A549 (cell line): ENCODE measurements around the gene MAGED4. TPM values are rescaled to one million over a fixed set of nuclear protein-coding genes. Genes with fewer than 3 reads are reported as not detected.
"Not testable (repeated sequence)": the region's sequence is repeated elsewhere in the genome, so short reads cannot be mapped to it uniquely, and the experiment has no call there.

ENCODE experiments used
- ATAC-seq, 2 experiments: fragments of 200-7000 bp in 1 of 2; fragments of >200 bp in 1 of 2; cut with Nextera tagmentation in 1 of 2; cut with Tn5 transposase in 1 of 2; 3 replicates each; pipeline versions ENCODE4 v1.8.0 to v1.9.1; 2018 to 2020; ENCODE audit warnings: mild to moderate bottlenecking in 1 of 2, moderate library complexity in 1 of 2
- CTCF ChIA-PET: fragments of 300-600 bp; sonication (Branson Sonifier 250); formaldehyde crosslinking; extraction: SDS; loops from one replicate; lab custom pipeline; 2021; ENCODE audit warnings: antibody characterized with exemption, inconsistent platforms; lab: Yijun Ruan, JAX
- POLR2A ChIA-PET: fragments of 350-600 bp; formaldehyde crosslinking; extraction: SDS; loops from one replicate; lab custom pipeline; 2021; ENCODE audit warnings: antibody characterized with exemption, inconsistent platforms; lab: Yijun Ruan, JAX
- DNase-seq, 2 experiments: peaks; one replicate each; pipeline versions ENCODE4 v3.0.0 to v3.0.0-alpha.2; 2011 to 2016; ENCODE audit warnings: low read depth in 1 of 2, low spot score in 1 of 2
- FAIRE-seq: peaks from 2 replicates; lab custom pipeline; 2011; peaks lifted over from hg19 to GRCh38; lab: Jason Lieb, UNC
- H3K27ac ChIP-seq, 2 experiments: fragments of >200 bp; sonication (Bioruptor Twin); formaldehyde crosslinking; 3 replicates each; pipeline ENCODE4 v1.5.1; 2016 to 2017
- H3K4me1 ChIP-seq: fragments of >200 bp; sonication (Bioruptor Twin); formaldehyde crosslinking; 3 replicates; pipeline ENCODE4 v1.6.1; 2016
- H3K4me2 ChIP-seq: fragments of >200 bp; sonication (Bioruptor Twin); formaldehyde crosslinking; 3 replicates; pipeline ENCODE4 v1.6.1; 2016
- H3K4me3 ChIP-seq: fragments of >200 bp; sonication (Bioruptor Twin); formaldehyde crosslinking; 3 replicates; pipeline ENCODE4 v1.5.1; 2016
- H3K9me3 ChIP-seq: fragments of >200 bp; sonication (Bioruptor Twin); formaldehyde crosslinking; 3 replicates; pipeline ENCODE4 v1.6.1; 2016
- BHLHE40 ChIP-seq: IDR thresholded peaks from 2 replicates; pipeline ENCODE4 v1.6.1; 2012; ENCODE audit warnings: low read depth, low read length, inconsistent platforms
- CEBPB ChIP-seq, 2 experiments: fragments of >200 bp in 1 of 2; sonication (Bioruptor Twin) in 1 of 2; formaldehyde crosslinking in 1 of 2; IDR thresholded peaks; 2 replicates each; pipeline ENCODE4 v1.6.1; 2012 to 2016
- CTCF ChIP-seq: fragments of >200 bp; sonication (Bioruptor Twin); formaldehyde crosslinking; IDR thresholded peaks from 3 replicates; pipeline ENCODE4 v1.5.1; 2016
- EHMT2 ChIP-seq: fragments of 200-600 bp; sonication (generic); IDR thresholded peaks from 2 replicates; pipeline ENCODE4 v1.6.1; 2016; ENCODE audit warnings: antibody characterized with exemption, low read depth, mild to moderate bottlenecking, moderate library complexity
- ESRRA ChIP-seq: fragments of 150-350 bp; IDR thresholded peaks from 2 replicates; pipeline ENCODE4 v1.6.1; 2014; ENCODE audit warnings: mild to moderate bottlenecking, low read length, borderline replicate concordance
- FOSL2 ChIP-seq, 2 experiments: fragments of 450-650 bp in 1 of 2; fragments of >200 bp in 1 of 2; sonication (Bioruptor Twin) in 1 of 2; formaldehyde crosslinking; IDR thresholded peaks; 2 replicates each; pipeline versions ENCODE4 v1.5.0 to v1.6.1; 2016 to 2020; ENCODE audit warnings: mild to moderate bottlenecking in 1 of 2, moderate library complexity in 1 of 2
- FOXS1 ChIP-seq: fragments of 250-450 bp; sonication (Bioruptor Pico); IDR thresholded peaks from 2 replicates; pipeline ENCODE4 v1.5.0; 2020; ENCODE audit warnings: mild to moderate bottlenecking, moderate library complexity
- HEYL ChIP-seq: fragments of 250-450 bp; sonication (Bioruptor Pico); IDR thresholded peaks from 2 replicates; pipeline ENCODE4 v1.8.0; 2021; ENCODE audit warnings: mild to moderate bottlenecking, moderate library complexity
- HOXA7 ChIP-seq: fragments of 250-450 bp; sonication (Bioruptor Pico); IDR thresholded peaks from 2 replicates; pipeline ENCODE4 v1.5.0; 2020; ENCODE audit warnings: mild to moderate bottlenecking, moderate library complexity
- JUN ChIP-seq, 2 experiments: fragments of >200 bp; sonication (Bioruptor Twin); formaldehyde crosslinking; IDR thresholded peaks; 2 replicates in 1 of 2; 3 replicates in 1 of 2; pipeline ENCODE4 v1.6.1; 2016 to 2017
- MAX ChIP-seq: IDR thresholded peaks from 2 replicates; pipeline ENCODE4 v1.6.1; 2012
- NFE2L2 ChIP-seq: fragments of 150-350 bp; conservative IDR thresholded peaks from 2 replicates; pipeline ENCODE4 v1.6.1; 2014; ENCODE audit warnings: low read length
- NPAS2 ChIP-seq: fragments of 250-450 bp; sonication (Bioruptor Pico); IDR thresholded peaks from 2 replicates; pipeline ENCODE4 v1.8.0; 2022; ENCODE audit warnings: mild to moderate bottlenecking, moderate library complexity, borderline replicate concordance
- PHF8 ChIP-seq: fragments of 200-600 bp; sonication (generic); IDR thresholded peaks from 2 replicates; pipeline ENCODE4 v1.6.1; 2016; ENCODE audit warnings: low read depth, mild to moderate bottlenecking, antibody characterized with exemption, moderate library complexity, borderline replicate concordance
- POLR2AphosphoS2 ChIP-seq: conservative IDR thresholded peaks from 2 replicates; pipeline ENCODE4 v1.6.1; 2012; ENCODE audit warnings: low read length, improper control_type of control experiment, inconsistent platforms
- RAD21 ChIP-seq, 2 experiments: fragments of >200 bp in 1 of 2; sonication (Bioruptor Twin) in 1 of 2; formaldehyde crosslinking in 1 of 2; IDR thresholded peaks in 1 of 2; conservative IDR thresholded peaks in 1 of 2; 2 replicates in 1 of 2; 3 replicates in 1 of 2; pipeline ENCODE4 v1.6.1; 2012 to 2018; ENCODE audit warnings: inconsistent platforms in 1 of 2
- SREBF2 ChIP-seq: fragments of 450-650 bp; IDR thresholded peaks from 2 replicates; pipeline ENCODE4 v1.6.1; 2014; ENCODE audit warnings: mild to moderate bottlenecking, moderate library complexity
- ZNF302 ChIP-seq: fragments of 250-450 bp; sonication (Bioruptor Pico); IDR thresholded peaks from 2 replicates; pipeline ENCODE4 v1.9.0; 2021; ENCODE audit warnings: inconsistent platforms, mild to moderate bottlenecking, moderate library complexity
- WGBS: methylation state at CpG from one replicate; pipeline ENCODE4 v1.1.6; 2017; ENCODE audit errors: missing lambda C conversion rate; 5-methylcytosine and 5-hydroxymethylcytosine counted together
- polyA minus RNA-seq: library from RNA; depleted of rRNA, polyadenylated mRNA; stranded (reverse); fragments of >200 nt; gene quantifications from 2 replicates; pipeline ENCODE4 v1.2.3, GENCODE V29; 2011; rRNA and poly(A)+ RNA removed
- polyA plus RNA-seq, 4 experiments: library from polyadenylated mRNA; depleted of rRNA in 3 of 4; stranded (reverse); fragments of >200 nt; fragmentation: RNase III in 1 of 4; extraction: RNeasy Plus Mini Kit Qiagen cat#74134 plus additional on column Dnase treatment in 1 of 4; gene quantifications; 2 replicates in 3 of 4; 3 replicates in 1 of 4; pipeline ENCODE4 v1.2.3, GENCODE V29; 2011 to 2017
- TF ChIP-seq, protein P1 (sequence below): fragments of 200-600 bp; sonication (generic); IDR thresholded peaks from 2 replicates; pipeline ENCODE4 v1.6.1; 2016; ENCODE audit warnings: antibody characterized with exemption, mild to moderate bottlenecking, moderate library complexity
- TF ChIP-seq, protein P2 (sequence below): IDR thresholded peaks from 2 replicates; pipeline ENCODE4 v1.6.1; 2012

The MAGED4 gene
- 3.5 and 6.0 TPM in 2 replicates for polyA plus RNA-seq (2011; rRNA removed)
- 4.0 and 4.3 TPM in 2 replicates for polyA plus RNA-seq (2012; cell fraction: cytosol; rRNA removed)
- polyA plus RNA-seq (2012; cell fraction: nucleus; rRNA removed): 25.1 and 28.7 TPM in 2 replicates
- polyA plus RNA-seq (2017; fragmentation: RNase III; extraction: RNeasy Plus Mini Kit Qiagen cat#74134 plus additional on column Dnase treatment): 11.6 to 14.9 TPM (median 11.7 TPM) in 3 replicates
- polyA minus RNA-seq: 1.1 and 5.6 TPM in 2 replicates

- FAIRE-seq, H3K4me3 ChIP-seq, POLR2A ChIA-PET, H3K4me2 ChIP-seq, H3K9me3 ChIP-seq, DNase-seq, CTCF ChIA-PET, H3K27ac ChIP-seq, H3K4me1 ChIP-seq: not testable (repeated sequence)
- peak; percentile 86 to 92 for ATAC-seq
- WGBS: no CpG with 5 or more reads among the region's 40 CpGs
These were observed at the start of gene MAGED4 for GRCh38 chrX:52184440-52185077. TSS of gene MAGED4 (plus strand) at chrX:52184888. CDS start at chrX:52185923, 1,035 bp downstream.

DNA sequence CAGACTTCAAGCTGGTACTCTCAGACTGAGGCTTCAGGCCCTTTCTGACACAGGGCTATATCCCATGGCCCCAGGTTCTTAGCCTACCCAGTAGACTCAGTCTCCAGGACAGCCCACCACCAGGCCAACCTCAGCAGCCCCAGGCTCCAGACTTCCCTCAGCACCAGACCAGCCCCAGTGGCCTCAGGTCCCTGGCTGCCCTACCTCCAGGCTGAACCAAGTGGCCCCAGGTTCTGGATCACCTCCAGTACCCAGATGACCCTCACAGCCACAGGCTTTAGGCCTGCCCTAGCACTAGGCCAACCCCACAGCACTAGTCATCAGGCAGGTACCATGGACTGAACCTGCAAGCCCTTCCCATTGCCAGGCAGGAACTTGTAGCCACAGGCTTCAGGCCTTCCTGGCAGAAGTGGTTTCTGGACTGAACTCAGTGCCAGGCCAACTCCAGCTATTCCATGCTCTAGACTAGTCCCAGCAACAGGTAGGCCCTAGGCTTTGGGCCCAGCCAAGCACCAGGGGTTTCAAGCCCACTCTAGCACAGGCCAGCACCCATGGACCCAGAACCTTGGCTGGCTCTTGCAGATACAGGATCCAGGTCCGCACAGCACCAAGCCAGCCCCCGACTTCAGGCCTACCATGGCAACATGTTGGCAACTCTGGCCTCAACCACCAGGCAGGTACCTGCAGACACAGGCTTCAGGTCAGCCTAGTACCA lies 45.7 kb upstream of the MAGED4 start:
- no CpG with 5 or more reads among the region's 2 CpGs for WGBS
- no peak for ATAC-seq

More for the DNA sequence above, 45.7 kb upstream of the MAGED4 start:
- Histone ChIP-seq H3K4me1 (no peaks in the 10 kb centered on the region), H3K4me3 (no peak overlapping the region), H3K9me3 (no peaks in the 10 kb centered on the region), H3K4me2 (no peak overlapping the region), H3K27ac (no peak overlapping the region)
- CTCF ChIA-PET: no interaction called here
- FAIRE-seq (no peak), DNase-seq (no peak)
- TF ChIP-seq CTCF (no peak), POLR2AphosphoS2 (no peak), CEBPB (IDR thresholded peaks at IDR 0.05) (no peak), ESRRA (no peak), PHF8 (no peak), FOSL2 (IDR thresholded peaks at IDR 0.05) (no peak), FOSL2 (CRISPR knock-in tag; IDR thresholded peaks at IDR 0.05) (no peak), HEYL (no peak), JUN (IDR thresholded peaks at IDR 0.05) (no peak), ZNF302 (no peak), RAD21 (conservative IDR thresholded peaks at IDR 0.05 in 1 of 2, IDR thresholded peaks at IDR 0.05 in 1 of 2) (no peak), MAX (no peak), EHMT2 (no peak), NFE2L2 (no peak), HOXA7 (no peak), SREBF2 (no peak), BHLHE40 (no peak), NPAS2 (CRISPR knock-in tag) (no peak), FOXS1 (CRISPR knock-in tag) (no peak)
- TF ChIP-seq, protein P1, sequence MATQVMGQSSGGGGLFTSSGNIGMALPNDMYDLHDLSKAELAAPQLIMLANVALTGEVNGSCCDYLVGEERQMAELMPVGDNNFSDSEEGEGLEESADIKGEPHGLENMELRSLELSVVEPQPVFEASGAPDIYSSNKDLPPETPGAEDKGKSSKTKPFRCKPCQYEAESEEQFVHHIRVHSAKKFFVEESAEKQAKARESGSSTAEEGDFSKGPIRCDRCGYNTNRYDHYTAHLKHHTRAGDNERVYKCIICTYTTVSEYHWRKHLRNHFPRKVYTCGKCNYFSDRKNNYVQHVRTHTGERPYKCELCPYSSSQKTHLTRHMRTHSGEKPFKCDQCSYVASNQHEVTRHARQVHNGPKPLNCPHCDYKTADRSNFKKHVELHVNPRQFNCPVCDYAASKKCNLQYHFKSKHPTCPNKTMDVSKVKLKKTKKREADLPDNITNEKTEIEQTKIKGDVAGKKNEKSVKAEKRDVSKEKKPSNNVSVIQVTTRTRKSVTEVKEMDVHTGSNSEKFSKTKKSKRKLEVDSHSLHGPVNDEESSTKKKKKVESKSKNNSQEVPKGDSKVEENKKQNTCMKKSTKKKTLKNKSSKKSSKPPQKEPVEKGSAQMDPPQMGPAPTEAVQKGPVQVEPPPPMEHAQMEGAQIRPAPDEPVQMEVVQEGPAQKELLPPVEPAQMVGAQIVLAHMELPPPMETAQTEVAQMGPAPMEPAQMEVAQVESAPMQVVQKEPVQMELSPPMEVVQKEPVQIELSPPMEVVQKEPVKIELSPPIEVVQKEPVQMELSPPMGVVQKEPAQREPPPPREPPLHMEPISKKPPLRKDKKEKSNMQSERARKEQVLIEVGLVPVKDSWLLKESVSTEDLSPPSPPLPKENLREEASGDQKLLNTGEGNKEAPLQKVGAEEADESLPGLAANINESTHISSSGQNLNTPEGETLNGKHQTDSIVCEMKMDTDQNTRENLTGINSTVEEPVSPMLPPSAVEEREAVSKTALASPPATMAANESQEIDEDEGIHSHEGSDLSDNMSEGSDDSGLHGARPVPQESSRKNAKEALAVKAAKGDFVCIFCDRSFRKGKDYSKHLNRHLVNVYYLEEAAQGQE: no peak
- TF ChIP-seq, protein P2, sequence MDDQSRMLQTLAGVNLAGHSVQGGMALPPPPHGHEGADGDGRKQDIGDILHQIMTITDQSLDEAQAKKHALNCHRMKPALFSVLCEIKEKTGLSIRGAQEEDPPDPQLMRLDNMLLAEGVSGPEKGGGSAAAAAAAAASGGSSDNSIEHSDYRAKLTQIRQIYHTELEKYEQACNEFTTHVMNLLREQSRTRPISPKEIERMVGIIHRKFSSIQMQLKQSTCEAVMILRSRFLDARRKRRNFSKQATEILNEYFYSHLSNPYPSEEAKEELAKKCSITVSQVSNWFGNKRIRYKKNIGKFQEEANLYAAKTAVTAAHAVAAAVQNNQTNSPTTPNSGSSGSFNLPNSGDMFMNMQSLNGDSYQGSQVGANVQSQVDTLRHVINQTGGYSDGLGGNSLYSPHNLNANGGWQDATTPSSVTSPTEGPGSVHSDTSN: no peak
- POLR2A ChIA-PET: no interaction called here
